Activated CD8-positive, alpha-beta memory T cell treated with anti-CD3 and anti-CD28 coated beads for 4 hours (primary cell): ENCODE measurements around the gene COX5B.
"Not testable (repeated sequence)": the region's sequence is repeated elsewhere in the genome, so short reads cannot be mapped to it uniquely, and the experiment has no call there.

Source experiments
- DNase-seq, 2 donors: peaks; one replicate each; pipeline ENCODE4 v3.0.0-alpha.2; 2020; ENCODE audit warnings: low read depth in 2 of 2

The COX5B gene, protein sequence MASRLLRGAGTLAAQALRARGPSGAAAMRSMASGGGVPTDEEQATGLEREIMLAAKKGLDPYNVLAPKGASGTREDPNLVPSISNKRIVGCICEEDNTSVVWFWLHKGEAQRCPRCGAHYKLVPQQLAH

GRCh38 chr2:97645695-97646629, at the start of gene COX5B:
COX5B (plus strand) TSS chr2:97646062; CDS start chr2:97646087, 25 bp downstream.
- DNase-seq, result peak; percentile 99

DNA sequence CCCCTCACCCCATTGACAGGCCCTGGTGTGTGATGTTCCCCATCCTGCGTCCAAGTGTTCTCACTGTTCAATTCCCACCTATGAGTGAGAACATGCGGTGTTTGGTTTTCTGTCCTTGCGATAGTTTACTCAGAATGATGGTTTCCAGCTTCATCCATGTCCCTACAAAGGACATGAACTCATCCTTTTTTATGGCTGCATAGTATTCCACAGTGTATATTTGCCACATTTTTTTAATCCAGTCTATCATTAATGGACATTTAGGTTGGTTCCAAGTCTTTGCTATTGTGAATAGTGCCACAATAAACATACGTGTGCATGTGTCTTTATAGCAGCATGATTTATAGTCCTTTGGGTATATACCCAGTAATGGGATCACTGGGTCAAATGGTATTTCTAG, 49.7 kb upstream of the COX5B start:
- DNase-seq, result not testable (repeated sequence)

- not testable (repeated sequence) for DNase-seq
Observed at GRCh38 chr2:97601537-97601936, 44.3 kb upstream of the COX5B start.

DNA sequence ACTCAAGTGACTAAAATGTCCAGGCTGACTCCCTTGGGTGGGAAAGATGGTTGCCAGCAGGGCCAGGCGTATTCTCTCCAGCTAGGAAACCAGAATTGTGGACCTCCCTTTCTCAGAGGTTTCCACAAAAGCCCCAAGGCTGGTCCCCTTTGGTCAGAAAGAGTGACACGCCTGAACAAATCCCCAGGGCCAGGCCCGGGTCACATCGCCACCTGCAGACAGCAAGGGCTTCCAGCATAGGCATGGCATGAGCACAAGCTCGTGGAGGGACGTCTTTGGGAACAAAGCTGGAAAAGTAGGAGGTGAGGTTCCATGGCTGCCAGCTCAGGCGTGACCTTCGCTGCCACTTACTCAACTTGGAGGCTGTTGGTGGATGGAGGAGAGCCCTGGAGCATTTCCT, 40.8 kb upstream of the COX5B start:
- not testable (repeated sequence) for DNase-seq

GRCh38 chr2:97605524-97606339, 40.1 kb upstream of the COX5B start:
- not testable (repeated sequence) for DNase-seq

- DNase-seq, result not testable (repeated sequence)
Observed at GRCh38 chr2:97608745-97609144, 37.1 kb upstream of the COX5B start.

GRCh38 chr2:97611895-97612294, 34.0 kb upstream of the COX5B start:
- DNase-seq, result not testable (repeated sequence)

- not testable (repeated sequence) for DNase-seq
Observed at GRCh38 chr2:97615746-97616145, 30.1 kb upstream of the COX5B start.

- DNase-seq, result no peak
Observed at GRCh38 chr2:97617911-97618310, 28.0 kb upstream of the COX5B start.

- not testable (repeated sequence) for DNase-seq
Observed at GRCh38 chr2:97618939-97619827, 26.7 kb upstream of the COX5B start.

- DNase-seq, result not testable (repeated sequence)
Observed at GRCh38 chr2:97620492-97620891, 25.4 kb upstream of the COX5B start.

DNA sequence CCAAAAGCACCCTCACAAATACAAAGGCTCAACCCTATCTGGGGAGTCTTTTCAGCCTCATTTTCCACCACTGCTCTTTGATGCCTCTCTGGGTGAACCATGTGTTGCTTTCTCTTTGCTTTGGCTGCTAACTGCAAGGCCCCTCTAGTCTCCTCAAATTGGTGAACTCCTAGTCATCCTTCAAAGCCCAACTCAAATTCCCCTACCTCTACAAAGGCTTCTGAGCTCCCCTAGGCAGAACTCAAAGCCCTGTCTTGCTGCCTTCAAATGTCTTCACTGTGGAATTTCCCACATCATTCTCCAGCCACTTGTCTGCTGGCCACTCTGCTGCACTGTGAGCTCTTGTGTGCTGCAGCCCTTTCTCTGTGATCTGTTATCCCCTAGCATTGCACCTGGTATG, 22.9 kb upstream of the COX5B start:
- DNase-seq, result not testable (repeated sequence)

- not testable (repeated sequence) for DNase-seq
Observed at GRCh38 chr2:97625354-97626048, 20.4 kb upstream of the COX5B start.

GRCh38 chr2:97626049-97626430, 19.8 kb upstream of the COX5B start:
- DNase-seq, result not testable (repeated sequence)

DNA sequence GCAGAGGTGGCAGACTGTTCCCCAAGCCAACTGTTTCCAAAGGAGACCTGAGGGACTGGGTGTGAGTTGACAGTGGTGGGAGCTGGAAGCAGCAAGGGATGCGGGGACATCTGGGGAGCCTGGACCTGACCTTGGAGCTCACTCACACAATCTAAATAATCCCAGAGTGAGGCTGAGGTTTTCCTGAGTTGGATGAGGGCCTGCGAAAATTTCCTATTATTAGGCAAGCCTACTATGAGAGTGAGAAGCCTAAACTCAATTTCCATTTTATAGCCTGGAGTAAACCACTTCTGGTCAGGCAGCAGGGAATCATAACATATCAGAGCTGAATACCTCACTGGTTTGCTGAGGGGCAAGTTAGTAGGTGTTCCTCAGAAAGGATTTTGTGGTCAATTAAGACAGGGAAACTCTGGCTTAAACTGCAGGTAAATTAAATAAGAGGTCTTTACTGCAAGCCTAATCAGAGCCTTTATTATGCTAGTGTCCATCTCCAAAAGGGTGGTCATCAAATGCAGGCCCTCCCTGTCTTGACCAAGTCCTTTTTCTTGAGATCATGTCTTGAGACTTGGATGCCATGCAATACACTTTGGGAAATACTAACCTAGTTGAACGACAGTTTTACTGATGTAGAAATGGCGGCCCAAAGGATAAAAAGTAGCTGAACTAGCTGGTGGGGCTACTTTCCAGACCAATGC, 1.7 kb upstream of the COX5B start:
- no peak for DNase-seq

- DNase-seq, result no peak
Observed at GRCh38 chr2:97645112-97645694, 659 bp upstream of the COX5B start.

DNA sequence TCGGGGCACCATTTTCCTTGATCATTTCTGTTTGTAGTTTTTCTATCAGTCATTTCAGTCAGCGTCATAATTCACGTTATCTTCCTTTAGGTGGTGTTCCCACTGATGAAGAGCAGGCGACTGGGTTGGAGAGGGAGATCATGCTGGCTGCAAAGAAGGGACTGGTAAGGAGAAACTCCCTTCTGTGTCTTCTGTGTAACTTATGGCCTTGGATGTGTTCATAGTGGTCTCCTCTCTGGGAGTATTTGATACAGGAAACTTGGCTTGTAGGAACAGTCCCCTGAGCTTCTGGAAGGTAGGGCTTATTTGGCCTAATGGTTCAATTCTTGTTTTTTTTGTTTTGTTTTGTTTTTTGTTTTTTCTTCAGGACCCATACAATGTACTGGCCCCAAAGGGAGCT, 1.1 kb downstream of the COX5B start:
- DNase-seq, result no peak

- no peak for DNase-seq
Observed at GRCh38 chr2:97651114-97651513, 5.3 kb downstream of the COX5B start.

DNA sequence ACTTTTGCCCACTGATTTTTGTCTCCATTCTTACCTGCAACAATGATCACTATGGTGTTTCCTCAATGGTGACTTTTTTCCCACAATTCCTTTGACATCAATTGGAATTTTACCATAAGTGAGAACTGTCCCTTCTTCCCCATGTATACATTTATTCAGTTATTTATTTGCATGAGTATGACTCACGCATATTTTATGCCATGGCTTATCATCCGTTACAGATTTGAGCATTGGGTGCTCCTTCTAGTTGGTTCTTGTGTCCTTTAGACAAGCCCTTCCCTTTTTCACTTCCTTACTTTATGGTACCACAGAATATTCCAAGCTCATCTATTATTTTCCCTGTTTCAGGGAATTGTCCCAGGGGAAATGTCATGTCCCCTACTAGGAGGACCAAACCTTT, 7.6 kb downstream of the COX5B start:
- no peak for DNase-seq

DNA sequence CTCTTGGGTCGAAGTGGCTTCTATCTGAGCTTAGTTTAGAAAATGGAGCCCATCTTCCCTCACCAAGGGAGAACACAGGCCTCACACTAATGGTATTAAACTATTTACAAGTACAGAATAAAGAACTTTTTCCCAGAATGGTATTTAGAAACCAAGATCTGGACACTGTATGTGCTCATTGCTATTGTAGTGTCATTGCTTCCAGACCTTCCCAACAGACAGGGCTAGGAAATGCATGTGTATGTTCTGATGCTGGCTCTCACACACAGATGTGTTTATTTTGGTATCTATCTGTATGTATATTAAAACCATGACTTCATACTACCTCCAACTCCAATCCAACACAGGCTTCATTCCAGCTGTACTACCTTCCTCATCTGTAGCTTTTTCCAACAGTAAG, 8.0 kb downstream of the COX5B start:
- DNase-seq, result no peak
